Activated naive CD4-positive, alpha-beta T cell treated with anti-CD3 and anti-CD28 coated beads, Interleukin-2, amount 10 ng/mL, durations not matched to agents 7 days and 5 days (primary cell): ENCODE measurements around the gene IL17RB.

Experiments
- CTCF ChIA-PET: fragments of 350-600 bp; sonication (Branson Sonifier 250); formaldehyde crosslinking; loops from one replicate; lab custom pipeline; 2021; ENCODE audit warnings: antibody characterized with exemption; lab: Charles Lee
- DNase-seq: peaks from one replicate; pipeline ENCODE4 v3.0.0-alpha.2; 2020
- H3K27ac Mint-ChIP-seq: one replicate; pipeline ENCODE4 v1.8.0; 2021; ENCODE audit warnings: mild to moderate bottlenecking, moderate library complexity, mixed read lengths
- H3K27me3 Mint-ChIP-seq: one replicate; pipeline ENCODE4 v1.8.0; 2021; ENCODE audit warnings: mild to moderate bottlenecking, mixed read lengths
- H3K36me3 Mint-ChIP-seq: one replicate; pipeline ENCODE4 v1.8.0; 2021; ENCODE audit warnings: mixed read lengths
- H3K4me1 Mint-ChIP-seq: one replicate; pipeline ENCODE4 v1.8.0; 2021; ENCODE audit warnings: mixed read lengths
- H3K4me3 Mint-ChIP-seq: one replicate; pipeline ENCODE4 v1.8.0; 2021; ENCODE audit warnings: mild to moderate bottlenecking, moderate library complexity, mixed read lengths
- H3K9me3 Mint-ChIP-seq: one replicate; pipeline ENCODE4 v1.8.0; 2021; ENCODE audit warnings: mixed read lengths

Gene IL17RB

GRCh38 chr3:53806182-53807116, 39.9 kb upstream of the IL17RB start:
- no peak for DNase-seq
- no peaks in the 10 kb centered on the region for H3K36me3 Mint-ChIP-seq
- H3K27me3 Mint-ChIP-seq, result peaks cover 28% of the 10 kb centered on the region
- CTCF ChIA-PET, result no interaction called here
- no peaks in the 10 kb centered on the region for H3K9me3 Mint-ChIP-seq
- no peak overlapping the region for H3K27ac Mint-ChIP-seq
- no peak overlapping the region for H3K4me3 Mint-ChIP-seq
- H3K4me1 Mint-ChIP-seq, result no peaks in the 10 kb centered on the region

- Mint-ChIP-seq H3K27me3 (peaks cover 27% of the 10 kb centered on the region), H3K9me3 (no peaks in the 10 kb centered on the region), H3K27ac (no peak overlapping the region), H3K4me3 (no peak overlapping the region), H3K36me3 (no peaks in the 10 kb centered on the region), H3K4me1 (no peaks in the 10 kb centered on the region)
- CTCF ChIA-PET, result no interaction called here
- no peak for DNase-seq
Measured at GRCh38 chr3:53807117-53807810, 39.1 kb upstream of the IL17RB start.

GRCh38 chr3:53808496-53808895, 37.9 kb upstream of the IL17RB start:
- no peaks in the 10 kb centered on the region for H3K4me1 Mint-ChIP-seq
- no peak overlapping the region for H3K4me3 Mint-ChIP-seq
- no peaks in the 10 kb centered on the region for H3K9me3 Mint-ChIP-seq
- peaks cover 22% of the 10 kb centered on the region for H3K27me3 Mint-ChIP-seq
- H3K27ac Mint-ChIP-seq, result no peak overlapping the region
- no peak for DNase-seq
- no peaks in the 10 kb centered on the region for H3K36me3 Mint-ChIP-seq
- CTCF ChIA-PET, result no interaction called here

- Mint-ChIP-seq H3K9me3 (no peaks in the 10 kb centered on the region), H3K27me3 (peaks cover 20% of the 10 kb centered on the region), H3K4me3 (no peak overlapping the region), H3K36me3 (no peaks in the 10 kb centered on the region), H3K4me1 (no peaks in the 10 kb centered on the region), H3K27ac (no peak overlapping the region)
- no peak for DNase-seq
- CTCF ChIA-PET, result no interaction called here
Measured at GRCh38 chr3:53809267-53809666, 37.1 kb upstream of the IL17RB start.

- no peaks in the 10 kb centered on the region for H3K9me3 Mint-ChIP-seq
- H3K27me3 Mint-ChIP-seq, result peaks cover 16% of the 10 kb centered on the region
- no peak overlapping the region for H3K27ac Mint-ChIP-seq
- no peak overlapping the region for H3K4me3 Mint-ChIP-seq
- no peaks in the 10 kb centered on the region for H3K4me1 Mint-ChIP-seq
- H3K36me3 Mint-ChIP-seq, result no peaks in the 10 kb centered on the region
- CTCF ChIA-PET, result no interaction called here
- DNase-seq, result no peak
Measured at GRCh38 chr3:53809764-53810400, 36.5 kb upstream of the IL17RB start.

GRCh38 chr3:53811143-53811927, 35.0 kb upstream of the IL17RB start:
- no peaks in the 10 kb centered on the region for H3K4me1 Mint-ChIP-seq
- H3K27me3 Mint-ChIP-seq, result peaks cover 16% of the 10 kb centered on the region
- no peaks in the 10 kb centered on the region for H3K9me3 Mint-ChIP-seq
- H3K4me3 Mint-ChIP-seq, result no peak overlapping the region
- no peaks in the 10 kb centered on the region for H3K36me3 Mint-ChIP-seq
- DNase-seq, result no peak
- CTCF ChIA-PET, result no interaction called here
- no peak overlapping the region for H3K27ac Mint-ChIP-seq

- H3K4me3 Mint-ChIP-seq, result no peak overlapping the region
- no peak overlapping the region for H3K27ac Mint-ChIP-seq
- no peaks in the 10 kb centered on the region for H3K9me3 Mint-ChIP-seq
- H3K27me3 Mint-ChIP-seq, result peaks cover 19% of the 10 kb centered on the region
- no peaks in the 10 kb centered on the region for H3K4me1 Mint-ChIP-seq
- DNase-seq, result no peak
- CTCF ChIA-PET, result no interaction called here
- H3K36me3 Mint-ChIP-seq, result no peaks in the 10 kb centered on the region
Measured at GRCh38 chr3:53812434-53812833, 33.9 kb upstream of the IL17RB start.

- H3K9me3 Mint-ChIP-seq, result no peaks in the 10 kb centered on the region
- no peak overlapping the region for H3K4me3 Mint-ChIP-seq
- peaks cover 27% of the 10 kb centered on the region for H3K27me3 Mint-ChIP-seq
- CTCF ChIA-PET, result no interaction called here
- no peak for DNase-seq
- H3K36me3 Mint-ChIP-seq, result no peaks in the 10 kb centered on the region
- no peak overlapping the region for H3K27ac Mint-ChIP-seq
- peaks cover 5% of the 10 kb centered on the region for H3K4me1 Mint-ChIP-seq
Measured at GRCh38 chr3:53813229-53813628, 33.1 kb upstream of the IL17RB start.

GRCh38 chr3:53813876-53814275, 32.5 kb upstream of the IL17RB start:
- Mint-ChIP-seq H3K4me1 (peaks cover 5% of the 10 kb centered on the region), H3K4me3 (no peak overlapping the region), H3K27ac (no peak overlapping the region), H3K36me3 (no peaks in the 10 kb centered on the region), H3K9me3 (no peaks in the 10 kb centered on the region), H3K27me3 (peaks cover 32% of the 10 kb centered on the region)
- CTCF ChIA-PET, result no interaction called here
- no peak for DNase-seq

GRCh38 chr3:53815067-53815466, 31.3 kb upstream of the IL17RB start:
- peaks cover 28% of the 10 kb centered on the region for H3K27me3 Mint-ChIP-seq
- H3K36me3 Mint-ChIP-seq, result no peaks in the 10 kb centered on the region
- H3K27ac Mint-ChIP-seq, result no peak overlapping the region
- DNase-seq, result no peak
- CTCF ChIA-PET, result no interaction called here
- peaks cover 5% of the 10 kb centered on the region for H3K4me1 Mint-ChIP-seq
- no peaks in the 10 kb centered on the region for H3K9me3 Mint-ChIP-seq
- no peak overlapping the region for H3K4me3 Mint-ChIP-seq

- Mint-ChIP-seq H3K27ac (no peak overlapping the region), H3K27me3 (peaks cover 28% of the 10 kb centered on the region)
- CTCF ChIA-PET, result no interaction called here
Measured at GRCh38 chr3:53815651-53816050, 30.7 kb upstream of the IL17RB start.

GRCh38 chr3:53816425-53816824, 29.9 kb upstream of the IL17RB start:
- H3K27me3 Mint-ChIP-seq, result peaks cover 28% of the 10 kb centered on the region
- no peak for DNase-seq
- no peak overlapping the region for H3K4me3 Mint-ChIP-seq
- no peaks in the 10 kb centered on the region for H3K9me3 Mint-ChIP-seq
- CTCF ChIA-PET, result no interaction called here
- H3K27ac Mint-ChIP-seq, result no peak overlapping the region
- peaks cover 5% of the 10 kb centered on the region for H3K4me1 Mint-ChIP-seq
- H3K36me3 Mint-ChIP-seq, result no peaks in the 10 kb centered on the region

More at GRCh38 chr3:53815651-53816050, 30.7 kb upstream of the IL17RB start:
- no peak for DNase-seq
- Mint-ChIP-seq H3K36me3 (no peaks in the 10 kb centered on the region), H3K4me1 (peaks cover 5% of the 10 kb centered on the region), H3K9me3 (no peaks in the 10 kb centered on the region), H3K4me3 (no peak overlapping the region)

- no peak for DNase-seq
- Mint-ChIP-seq H3K36me3 (no peaks in the 10 kb centered on the region), H3K27ac (no peak overlapping the region), H3K4me1 (peaks cover 5% of the 10 kb centered on the region), H3K9me3 (no peaks in the 10 kb centered on the region), H3K27me3 (peaks cover 28% of the 10 kb centered on the region), H3K4me3 (no peak overlapping the region)
- CTCF ChIA-PET, result no interaction called here
Measured at GRCh38 chr3:53817211-53817610, 29.2 kb upstream of the IL17RB start.

GRCh38 chr3:53817809-53818208, 28.6 kb upstream of the IL17RB start:
- H3K36me3 Mint-ChIP-seq, result no peaks in the 10 kb centered on the region
- no peak overlapping the region for H3K27ac Mint-ChIP-seq
- H3K27me3 Mint-ChIP-seq, result peaks cover 28% of the 10 kb centered on the region
- CTCF ChIA-PET, result no interaction called here
- DNase-seq, result no peak
- no peaks in the 10 kb centered on the region for H3K9me3 Mint-ChIP-seq
- no peak overlapping the region for H3K4me3 Mint-ChIP-seq
- peaks cover 5% of the 10 kb centered on the region for H3K4me1 Mint-ChIP-seq
